HG03175 (cell line): ENCODE results near the gene LEMD2.

Source experiments
- ATAC-seq: cut with Tn5 transposase; IDR thresholded peaks from one replicate; pipeline ENCODE4 v1.9.1; 2021; ENCODE audit warnings: mild to moderate bottlenecking, moderate library complexity; ENCODE audit not compliant: unreplicated experiment

The LEMD2 gene

DNA sequence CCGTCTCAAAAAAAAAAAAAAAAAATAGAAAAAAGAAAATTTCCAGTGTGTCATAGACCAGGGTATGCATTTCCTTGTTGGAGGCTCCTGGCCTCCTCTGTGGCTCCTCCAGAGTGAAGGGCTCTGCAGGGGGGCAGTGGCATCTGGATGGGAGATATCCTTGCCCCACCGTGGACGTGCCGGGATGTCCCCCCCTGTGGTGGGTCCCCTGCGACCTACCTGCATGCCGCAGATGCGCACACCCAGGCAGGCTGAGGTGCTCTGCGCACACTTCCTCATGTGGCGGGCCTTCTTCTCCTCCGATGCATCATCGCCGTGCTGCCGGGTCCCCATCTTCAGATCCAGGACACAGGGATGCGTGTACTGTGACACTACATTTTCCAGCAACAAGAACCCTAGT lies 63.7 kb downstream of the LEMD2 start:
- no peak for ATAC-seq

DNA sequence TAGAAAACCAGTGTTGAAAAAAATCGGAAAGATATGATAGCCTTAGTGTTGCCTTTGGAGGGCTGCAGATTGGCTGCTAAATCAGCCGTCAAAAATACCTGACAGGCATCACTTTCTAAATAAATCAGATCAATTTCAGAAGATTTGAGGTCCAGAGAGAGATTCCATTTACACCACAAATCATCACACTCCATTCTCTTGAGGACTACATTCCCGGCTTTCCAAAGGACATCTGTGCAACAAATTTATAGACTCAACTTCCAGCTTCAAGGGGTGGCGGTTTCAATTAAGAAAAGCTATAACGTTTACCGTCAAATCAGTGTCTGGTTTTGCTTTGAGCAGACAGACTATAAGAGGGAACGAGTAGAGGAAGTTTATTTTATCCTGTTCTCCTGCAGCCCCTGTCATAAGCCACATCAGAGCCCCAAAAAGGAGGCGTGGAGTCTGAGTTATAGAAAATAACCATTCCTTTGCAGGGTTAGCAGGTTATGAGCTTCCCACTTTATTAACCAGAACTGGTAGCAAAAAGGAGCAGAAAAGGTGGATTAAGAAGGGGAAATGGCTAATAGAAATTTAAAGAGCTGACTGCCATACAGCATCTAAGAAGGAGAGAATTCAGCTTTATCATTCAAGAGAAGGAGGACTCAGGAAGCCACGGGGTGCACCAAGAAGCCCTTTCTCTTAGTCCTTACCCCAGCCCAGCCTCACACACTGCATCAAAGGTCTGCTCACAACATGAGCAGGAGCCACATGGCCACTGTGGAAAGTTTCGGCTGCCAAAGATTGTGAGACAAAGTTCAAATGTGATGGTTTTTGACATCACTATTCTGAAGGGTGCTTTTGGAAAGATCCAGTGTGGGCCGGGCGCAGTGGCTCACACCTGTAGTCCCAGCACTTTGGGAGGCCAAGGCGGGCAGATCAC lies 64.6 kb downstream of the LEMD2 start:
- no peak for ATAC-seq

DNA sequence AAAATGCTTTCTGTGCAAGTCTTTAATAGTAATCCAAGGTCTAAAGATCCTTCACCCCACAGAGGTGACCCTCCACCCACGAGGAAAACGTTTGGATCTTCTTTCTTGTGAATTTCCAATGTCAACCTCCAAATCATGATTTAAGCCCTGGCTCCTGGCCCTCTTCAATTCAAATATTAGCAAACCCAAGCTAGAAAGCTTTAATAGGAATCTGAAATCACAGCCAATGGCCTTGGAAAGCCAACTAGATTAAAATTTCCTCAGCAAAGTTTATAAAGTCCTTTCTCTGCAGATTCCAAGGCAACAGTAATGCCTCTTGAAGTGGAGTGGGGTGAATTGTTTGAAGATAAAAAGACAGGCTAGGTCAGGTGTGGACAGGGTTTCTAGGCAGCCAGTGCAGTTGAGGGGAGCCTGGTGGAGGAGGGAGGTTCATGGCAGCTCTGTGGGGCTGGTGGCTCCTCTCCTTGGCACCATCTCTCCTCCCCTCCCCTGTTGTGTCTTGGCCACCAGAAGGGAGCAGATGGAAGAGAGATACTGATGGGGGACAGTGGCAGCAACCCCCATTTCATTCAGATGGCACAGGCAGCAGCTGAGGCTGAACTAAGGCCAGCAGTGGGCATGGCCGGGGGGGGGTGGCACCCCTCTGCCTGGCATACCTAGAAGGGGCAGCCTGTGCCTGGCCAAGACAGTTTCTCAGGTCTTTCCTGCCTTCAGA lies 65.4 kb downstream of the LEMD2 start:
- ATAC-seq, result no peak

DNA sequence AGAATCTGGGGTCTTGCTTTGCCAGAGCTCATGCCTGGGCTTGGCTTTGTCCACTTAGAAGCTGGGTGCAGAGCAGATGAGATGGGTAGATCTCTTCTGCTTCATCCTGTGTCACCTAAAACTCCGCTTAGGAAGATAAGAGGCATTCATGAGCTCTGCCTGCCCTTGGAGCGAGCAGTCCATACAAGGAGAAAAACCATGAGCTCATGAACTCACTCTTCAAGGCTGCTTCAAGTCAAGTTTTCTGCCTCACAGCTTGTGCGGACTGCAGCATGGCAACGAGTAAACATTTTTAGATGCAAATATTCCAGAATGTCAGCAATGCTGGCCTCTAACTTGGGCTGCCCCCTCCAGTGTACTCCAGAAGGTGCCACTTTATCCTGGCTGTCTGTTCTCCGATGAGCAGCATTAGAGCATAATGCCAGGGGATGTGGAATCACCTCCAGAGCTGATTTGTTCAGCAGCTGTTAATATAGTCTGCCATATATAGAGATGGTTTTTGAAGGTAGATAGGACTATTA lies 66.8 kb downstream of the LEMD2 start:
- no peak for ATAC-seq

DNA sequence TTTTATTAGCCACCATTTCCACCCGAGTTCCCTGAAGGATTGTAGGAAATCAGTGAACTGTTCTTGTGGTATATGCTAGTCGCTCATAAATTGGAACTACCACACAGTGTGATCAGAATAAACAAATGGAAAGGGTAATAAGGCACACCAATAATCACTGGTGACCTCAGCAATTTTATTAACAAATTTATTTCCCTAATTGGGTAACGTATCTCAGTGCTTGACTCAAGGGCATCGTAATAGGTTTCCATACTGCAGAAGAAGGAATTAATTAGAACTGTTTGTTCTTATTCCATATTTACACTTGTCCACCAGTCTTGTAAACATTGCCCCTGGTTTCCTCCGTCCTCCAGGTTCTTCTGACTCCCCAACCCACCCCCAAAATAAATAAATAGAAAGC lies 67.4 kb downstream of the LEMD2 start:
- no peak for ATAC-seq
